T-cell (primary cell): ENCODE measurements around the gene S100A1. TPM values are rescaled to one million over a fixed set of nuclear protein-coding genes. Genes with fewer than 3 reads are reported as not detected.

Experiments
- ATAC-seq, 4 experiments: fragments of 200-7000 bp in 3 of 4; fragments of 150-1000 bp in 1 of 4; cut with Tn5 transposase; replicated peaks in 1 of 4; 1 replicate in 3 of 4; 2 replicates in 1 of 4; pipeline ENCODE4 v1.10.0; 2021; ENCODE audit warnings: moderate library complexity in 3 of 4, mild to moderate bottlenecking in 2 of 4, moderate number of reproducible peaks in 1 of 4
- CTCF ChIA-PET, 2 donors: fragments of 300-600 bp; sonication (Branson Sonifier 250); formaldehyde crosslinking; loops; one replicate each; lab custom pipeline; 2022; ENCODE audit warnings: antibody characterized with exemption in 2 of 2; lab: Charles Lee
- POLR2A ChIA-PET, 2 donors: fragments of 300-600 bp; sonication (Branson Sonifier 250); formaldehyde crosslinking; loops; one replicate each; lab custom pipeline; 2022; ENCODE audit warnings: antibody characterized with exemption in 2 of 2; lab: Charles Lee
- DNase-seq, 35 experiments: peaks; one replicate each; pipeline versions ENCODE4 v3.0.0 to v3.0.0-alpha.2; 2013 to 2023
- H3K27ac ChIP-seq: one replicate; pipeline ENCODE4 v1.5.1; 2013; ENCODE audit warnings: low read length
- H3K27me3 ChIP-seq, 2 experiments: replicated peaks in 1 of 2; 1 replicate in 1 of 2; 2 replicates in 1 of 2; pipeline versions ENCODE4 v1.6.1 to v1.7.0; 2013; ENCODE audit warnings: low read length in 1 of 2, mixed read lengths in 1 of 2; ENCODE audit not compliant: control insufficient read depth in 2 of 2, insufficient read depth in 2 of 2; ENCODE audit errors: extremely low read depth in 1 of 2
- H3K36me3 ChIP-seq, 2 donors: 1 replicate in 1 of 2; 2 replicates in 1 of 2; pipeline versions ENCODE4 v1.6.1 to v1.7.0; 2013; ENCODE audit warnings: low read length in 1 of 2; ENCODE audit not compliant: control insufficient read depth in 2 of 2, insufficient read depth in 1 of 2; ENCODE audit errors: extremely low read depth in 1 of 2
- H3K4me1 ChIP-seq, 2 experiments: 1 replicate in 1 of 2; 2 replicates in 1 of 2; pipeline versions ENCODE4 v1.6.1 to v1.7.0; 2013; ENCODE audit warnings: low read length in 2 of 2, mixed read lengths in 1 of 2; ENCODE audit not compliant: insufficient read depth in 2 of 2, control insufficient read depth in 1 of 2; ENCODE audit errors: extremely low read depth in 1 of 2
- H3K4me3 ChIP-seq, 2 donors: 1 replicate in 1 of 2; 2 replicates in 1 of 2; pipeline versions ENCODE4 v1.5.1 to v1.7.0; 2013; ENCODE audit warnings: mild to moderate bottlenecking in 2 of 2, low read length in 1 of 2, moderate library complexity in 1 of 2; ENCODE audit not compliant: control insufficient read depth in 1 of 2; ENCODE audit errors: extremely low read depth in 1 of 2
- H3K9me3 ChIP-seq: 2 replicates; pipeline ENCODE4 v1.7.0; 2013
- H3K27ac Mint-ChIP-seq, 2 donors: one replicate each; pipeline ENCODE4 v1.8.0; 2020 to 2021; ENCODE audit warnings: mild to moderate bottlenecking in 2 of 2, mixed read lengths in 2 of 2
- H3K27me3 Mint-ChIP-seq, 2 donors: one replicate each; pipeline ENCODE4 v1.8.0; 2021 to 2022; ENCODE audit warnings: mixed read lengths in 2 of 2
- H3K36me3 Mint-ChIP-seq: one replicate; pipeline ENCODE4 v1.8.0; 2021; ENCODE audit warnings: mixed read lengths
- H3K4me1 Mint-ChIP-seq, 3 donors: one replicate each; pipeline ENCODE4 v1.8.0; 2020 to 2022; ENCODE audit warnings: mixed read lengths in 3 of 3, mild to moderate bottlenecking in 1 of 3
- H3K4me3 Mint-ChIP-seq, 3 donors: one replicate each; pipeline ENCODE4 v1.8.0; 2020 to 2022; ENCODE audit warnings: mild to moderate bottlenecking in 3 of 3, mixed read lengths in 3 of 3, moderate library complexity in 3 of 3
- H3K9me3 Mint-ChIP-seq, 3 donors: one replicate each; pipeline ENCODE4 v1.8.0; 2020 to 2022; ENCODE audit warnings: mixed read lengths in 3 of 3
- WGBS: methylation state at CpG from one replicate; pipeline ENCODE4 v1.1.5; 2013; ENCODE audit warnings: missing lambda C conversion rate; ENCODE audit not compliant: insufficient coverage; 5-methylcytosine and 5-hydroxymethylcytosine counted together
- total RNA-seq, 35 experiments: library from RNA in 6 of 35; stranded (reverse) in 6 of 35; fragments of 120-200 nt in 1 of 35; gene quantifications; one replicate each; pipeline versions ENCODE4 v1.2.1 to v1.2.4 and lab custom pipeline; 2013 to 2026

The S100A1 gene
- total RNA-seq, 5 donors from 2014 or later (not counting 1 experiment from before 2014, with no cell fraction given) = not detected

GRCh38 chr1:153659175-153659534 lies 30.9 kb downstream of the S100A1 start:
- DNase-seq = no peak
- peaks cover 19% of the 10 kb centered on the region for H3K36me3 Mint-ChIP-seq
- Histone ChIP-seq H3K4me1 (peaks cover 5 to 22% of the 10 kb centered on the region in 2 experiments), H3K27me3 (no peaks in the 10 kb centered on the region), H3K27ac (peak overlapping the region; percentile 61), H3K36me3 (peaks cover 14 to 36% of the 10 kb centered on the region in 2 donors), H3K9me3 (no peaks in the 10 kb centered on the region), H3K4me3 (peak overlapping the region; percentile 79 to 80)
- H3K9me3 Mint-ChIP-seq = no peaks in the 10 kb centered on the region
- ATAC-seq = no peak
- no peaks in the 10 kb centered on the region for H3K27me3 Mint-ChIP-seq
- peaks cover 16 to 18% (median 17%) of the 10 kb centered on the region in 3 donors for H3K4me1 Mint-ChIP-seq
- ChIA-PET CTCF (interaction anchor here in 1 of 2 donors (2.1 kb wide), 1 partner anchor 25 kb away, joined by 6 read pairs; the partner anchor contains the start of gene CHTOP), POLR2A (interaction anchor here (1.1 to 2.1 kb wide), 2 partner anchors 11 to 25 kb away, joined by 3 to 9 read pairs; partner anchors contain the start of gene CHTOP (in 1 of the 2))
- WGBS = 0% methylated on average over 3 of the region's 8 CpGs
- H3K4me3 Mint-ChIP-seq = peak overlapping the region; percentile 92 to 94 (median 94)
- H3K27ac Mint-ChIP-seq = peak overlapping the region; percentile 93 to 94

DNA sequence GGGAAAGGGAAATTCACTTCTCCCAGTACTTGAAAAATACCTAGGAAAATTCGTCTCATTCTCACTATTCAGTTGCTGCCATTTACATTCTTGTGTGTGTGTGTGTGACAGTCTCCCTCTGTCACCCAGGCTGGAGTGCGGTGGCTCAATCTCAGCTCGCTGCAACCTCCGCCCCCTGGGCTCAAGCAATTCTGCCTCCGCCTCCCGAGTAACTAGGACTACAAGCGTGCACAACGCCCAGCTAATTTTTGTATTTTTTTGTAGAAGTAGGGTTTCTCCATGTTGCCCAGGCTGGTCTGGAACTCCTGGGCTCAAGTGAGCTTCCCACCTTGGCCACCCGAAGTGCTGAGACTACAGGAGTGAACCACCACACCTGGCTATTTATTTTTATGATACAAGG lies 31.4 kb downstream of the S100A1 start:
- peaks cover 16 to 18% (median 17%) of the 10 kb centered on the region in 3 donors for H3K4me1 Mint-ChIP-seq
- H3K27me3 Mint-ChIP-seq = no peaks in the 10 kb centered on the region
- POLR2A ChIA-PET = interaction anchor here (1.1 to 2.1 kb wide), 2 partner anchors 11 to 25 kb away, joined by 3 to 9 read pairs; partner anchors contain the start of gene CHTOP (in 1 of the 2)
- peak overlapping the region; percentile 92 to 94 (median 94) for H3K4me3 Mint-ChIP-seq
- H3K9me3 Mint-ChIP-seq = no peaks in the 10 kb centered on the region
- WGBS = no CpG with 5 or more reads among the region's 9 CpGs
- ATAC-seq (no peak), DNase-seq (no peak)
- no peak overlapping the region for H3K27ac ChIP-seq
- H3K4me1 ChIP-seq = peaks cover 5 to 22% of the 10 kb centered on the region in 2 experiments
- CTCF ChIA-PET = interaction anchor here in 1 of 2 donors (2.1 kb wide), 1 partner anchor 26 kb away, joined by 6 read pairs; the partner anchor contains the start of gene CHTOP
- H3K9me3 ChIP-seq = no peaks in the 10 kb centered on the region
- peaks cover 22% of the 10 kb centered on the region for H3K36me3 Mint-ChIP-seq
- no peaks in the 10 kb centered on the region for H3K27me3 ChIP-seq
- H3K4me3 ChIP-seq = no peak overlapping the region
- H3K36me3 ChIP-seq = peaks cover 17 to 41% of the 10 kb centered on the region in 2 donors
- peak overlapping the region; percentile 93 to 94 for H3K27ac Mint-ChIP-seq

DNA sequence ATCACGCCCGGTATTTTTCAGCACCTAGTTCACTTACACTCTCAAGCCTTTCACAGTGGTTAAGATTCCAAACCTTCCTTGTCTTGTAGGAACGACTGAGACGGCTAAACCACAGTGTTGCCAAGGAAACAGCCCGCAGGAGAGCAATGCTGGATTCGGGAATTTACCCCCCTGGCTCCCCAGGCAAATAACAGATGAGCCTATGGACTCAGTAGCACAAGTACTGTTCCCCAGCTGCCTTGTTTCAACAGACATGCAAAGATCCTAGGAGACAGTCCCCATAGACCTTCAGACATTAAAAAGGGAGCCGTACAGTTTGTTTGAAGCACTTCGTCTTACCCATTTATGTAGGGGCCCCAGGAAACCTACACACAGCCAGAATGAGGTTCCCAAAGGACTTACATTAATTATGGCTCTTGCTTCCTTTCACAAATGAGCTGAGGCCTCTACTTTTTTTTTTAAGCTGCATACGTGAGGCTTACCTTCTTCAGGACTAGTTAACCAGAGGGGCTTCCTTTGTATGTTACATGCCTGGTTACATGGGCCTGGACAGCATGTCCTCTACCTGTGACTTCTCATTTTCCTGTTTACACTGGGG lies 33.0 kb downstream of the S100A1 start:
- CTCF ChIA-PET = no interaction called here
- Mint-ChIP-seq H3K36me3 (peaks cover 35% of the 10 kb centered on the region), H3K9me3 (no peaks in the 10 kb centered on the region), H3K27me3 (no peaks in the 10 kb centered on the region), H3K4me3 (peak overlapping the region in 2 of 3 donors; percentile 27 to 31), H3K27ac (no peak overlapping the region), H3K4me1 (peaks cover 16 to 18% (median 18%) of the 10 kb centered on the region in 3 donors)
- peaks cover 23 to 57% of the 10 kb centered on the region in 2 donors for H3K36me3 ChIP-seq
- WGBS = 76% methylated on average over 6 of the region's 9 CpGs
- POLR2A ChIA-PET = no interaction called here
- no peak overlapping the region for H3K27ac ChIP-seq
- H3K9me3 ChIP-seq = no peaks in the 10 kb centered on the region
- no peak for DNase-seq
- peaks cover 5 to 22% of the 10 kb centered on the region in 2 experiments for H3K4me1 ChIP-seq
- H3K4me3 ChIP-seq = no peak overlapping the region
- no peak for ATAC-seq
- no peaks in the 10 kb centered on the region for H3K27me3 ChIP-seq

DNA sequence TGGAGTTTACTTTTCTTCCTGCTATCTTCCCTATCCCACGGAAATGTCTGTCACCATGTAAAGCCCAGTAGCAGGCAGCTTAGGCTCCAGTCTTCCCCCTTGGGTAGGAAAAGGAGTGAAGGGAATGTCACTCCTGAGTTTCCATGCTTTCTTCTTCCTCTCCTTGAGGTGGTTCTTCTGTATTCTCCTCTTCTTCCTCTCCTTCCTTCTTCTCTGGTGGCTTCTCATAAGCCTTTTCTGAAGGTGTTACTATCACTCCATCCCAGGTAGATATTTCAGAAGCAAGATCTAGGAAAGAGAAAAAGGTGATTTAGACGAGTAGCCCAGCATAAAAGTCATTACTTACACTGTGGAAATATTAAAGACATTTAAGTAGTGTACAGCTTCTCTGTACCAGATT lies 34.0 kb downstream of the S100A1 start:
- peaks cover 28 to 67% of the 10 kb centered on the region in 2 donors for H3K36me3 ChIP-seq
- H3K9me3 Mint-ChIP-seq = no peaks in the 10 kb centered on the region
- no peaks in the 10 kb centered on the region for H3K9me3 ChIP-seq
- H3K4me1 Mint-ChIP-seq = peaks cover 16 to 18% (median 18%) of the 10 kb centered on the region in 3 donors
- CTCF ChIA-PET = interaction anchor here in 1 of 2 donors (0.8 kb wide), 1 partner anchor 29 kb away, joined by 3 read pairs; no protein-coding TSS in a partner anchor
- POLR2A ChIA-PET = no interaction called here
- H3K36me3 Mint-ChIP-seq = peaks cover 40% of the 10 kb centered on the region
- WGBS = no CpG with 5 or more reads among the region's 2 CpGs
- no peak overlapping the region for H3K27ac ChIP-seq
- no peak overlapping the region for H3K27ac Mint-ChIP-seq
- H3K4me3 Mint-ChIP-seq = no peak overlapping the region
- ATAC-seq (no peak), DNase-seq (no peak)
- no peak overlapping the region for H3K4me3 ChIP-seq
- no peaks in the 10 kb centered on the region for H3K27me3 ChIP-seq
- no peaks in the 10 kb centered on the region for H3K27me3 Mint-ChIP-seq
- peaks cover 5 to 22% of the 10 kb centered on the region in 2 experiments for H3K4me1 ChIP-seq

DNA sequence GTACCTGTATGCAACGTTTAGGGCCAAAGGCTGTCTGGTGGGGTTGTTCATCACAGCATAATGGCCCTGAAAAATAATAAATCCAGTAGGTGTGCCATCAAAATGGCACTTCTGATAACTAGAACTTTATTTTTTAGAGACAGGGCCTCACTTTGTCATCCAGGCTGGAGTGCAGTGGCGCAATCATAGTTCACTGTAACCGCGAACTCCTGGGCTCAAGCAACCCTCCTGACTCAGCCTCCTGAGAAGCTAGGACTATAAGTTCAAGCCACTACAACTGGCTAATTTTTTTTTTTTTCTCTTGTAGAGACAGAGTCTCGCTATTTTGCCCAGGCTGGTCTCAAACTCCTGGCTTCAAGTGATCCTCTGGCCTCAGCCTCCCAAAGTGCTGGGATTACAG lies 35.0 kb downstream of the S100A1 start:
- peaks cover 50% of the 10 kb centered on the region for H3K36me3 Mint-ChIP-seq
- POLR2A ChIA-PET = no interaction called here
- H3K36me3 ChIP-seq = peaks cover 34 to 77% of the 10 kb centered on the region in 2 donors
- DNase-seq = no peak
- no peak overlapping the region for H3K4me3 Mint-ChIP-seq
- no peak overlapping the region for H3K27ac ChIP-seq
- no peaks in the 10 kb centered on the region for H3K27me3 Mint-ChIP-seq
- no peaks in the 10 kb centered on the region for H3K27me3 ChIP-seq
- H3K4me3 ChIP-seq = no peak overlapping the region
- no peak overlapping the region for H3K27ac Mint-ChIP-seq
- CTCF ChIA-PET = interaction anchor here in 1 of 2 donors (0.6 kb wide), 1 partner anchor 9 kb away, joined by 6 read pairs; no protein-coding TSS in a partner anchor
- H3K9me3 ChIP-seq = no peaks in the 10 kb centered on the region
- WGBS = 69% methylated on average over 2 of the region's 5 CpGs
- H3K4me1 ChIP-seq = peaks cover 8 to 17% of the 10 kb centered on the region in 2 experiments
- ATAC-seq = no peak
- H3K4me1 Mint-ChIP-seq = peaks cover 24 to 26% (median 25%) of the 10 kb centered on the region in 3 donors
- H3K9me3 Mint-ChIP-seq = no peaks in the 10 kb centered on the region

DNA sequence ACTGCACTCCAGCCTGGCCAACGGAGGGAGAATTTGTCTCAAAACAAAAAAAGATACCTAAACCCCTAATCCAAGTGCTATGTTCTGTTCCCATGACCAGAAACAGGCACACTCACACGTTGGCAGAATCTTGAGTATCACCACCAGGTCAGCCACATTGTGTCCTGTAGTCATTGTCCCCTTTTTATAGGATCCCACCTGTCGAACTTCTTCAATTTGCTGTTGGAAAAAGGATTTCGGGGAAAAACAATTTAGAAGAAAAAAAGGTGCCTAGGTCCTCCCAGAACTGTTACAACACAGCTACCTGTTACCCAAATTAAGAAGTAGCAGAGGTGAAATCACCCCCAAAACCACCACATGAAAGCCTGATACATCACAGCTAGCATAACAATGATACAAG lies 39.2 kb downstream of the S100A1 start:
- H3K4me3 Mint-ChIP-seq = no peak overlapping the region
- H3K36me3 ChIP-seq = peaks cover 31 to 62% of the 10 kb centered on the region in 2 donors
- WGBS = 100% methylated on average over 1 of the region's 4 CpGs
- POLR2A ChIA-PET = no interaction called here
- H3K4me1 ChIP-seq = peaks cover 15 to 25% of the 10 kb centered on the region in 2 experiments
- no peak overlapping the region for H3K27ac Mint-ChIP-seq
- no peak overlapping the region for H3K27ac ChIP-seq
- H3K9me3 ChIP-seq = no peaks in the 10 kb centered on the region
- DNase-seq = no peak
- H3K27me3 Mint-ChIP-seq = no peaks in the 10 kb centered on the region
- CTCF ChIA-PET = no interaction called here
- H3K27me3 ChIP-seq = no peaks in the 10 kb centered on the region
- no peak overlapping the region for H3K4me3 ChIP-seq
- peaks cover 12 to 32% (median 27%) of the 10 kb centered on the region in 3 donors for H3K4me1 Mint-ChIP-seq
- ATAC-seq = no peak
- peaks cover 46% of the 10 kb centered on the region for H3K36me3 Mint-ChIP-seq
- no peaks in the 10 kb centered on the region for H3K9me3 Mint-ChIP-seq
